K562 (cell line): ENCODE measurements around the gene SNRNP70.

Experiments
- MAZ ChIP-seq, 2 experiments: fragments of 450-650 bp in 1 of 2; sonication (generic) in 1 of 2; formaldehyde crosslinking; IDR thresholded peaks in 1 of 2; conservative IDR thresholded peaks in 1 of 2; 2 replicates each; pipeline versions ENCODE4 v1.4.0 to v1.5.0; 2020; ENCODE audit warnings: mild to moderate bottlenecking in 1 of 2, missing genetic modification reagents in 1 of 2
- TF ChIP-seq, protein P1 (sequence below), 3 experiments: IDR thresholded peaks in 2 of 3; conservative IDR thresholded peaks in 1 of 3; 2 replicates each; pipeline ENCODE4 v1.5.1; 2011 to 2012; ENCODE audit warnings: low read length in 3 of 3, mild to moderate bottlenecking in 3 of 3, control low read depth in 2 of 3, improper control_type of control experiment in 1 of 3, inconsistent platforms in 1 of 3, low read depth in 1 of 3, mixed read lengths in 1 of 3, moderate library complexity in 1 of 3; ENCODE audit not compliant: insufficient read depth in 2 of 3

DNA sequence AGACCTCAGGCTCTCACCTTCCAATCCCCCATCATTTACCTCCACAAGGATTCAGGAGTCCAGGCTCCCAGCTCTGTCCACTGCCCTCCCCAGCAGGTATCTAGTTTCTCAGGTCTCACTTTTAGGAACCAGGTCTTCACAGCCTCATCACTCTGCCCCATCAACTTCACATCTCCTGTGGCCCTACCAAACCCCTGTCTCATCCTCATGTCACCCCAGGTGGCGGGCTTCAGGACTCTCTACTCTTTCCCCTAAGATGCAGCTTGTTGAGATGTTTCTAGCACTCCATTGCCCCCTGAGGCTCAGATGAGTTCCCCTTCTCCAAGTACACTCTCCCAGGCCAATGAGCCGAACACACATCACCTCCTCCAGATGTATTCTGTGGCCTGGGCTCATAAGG lies 35.6 kb downstream of the SNRNP70 start:
- TF ChIP-seq, protein P1, sequence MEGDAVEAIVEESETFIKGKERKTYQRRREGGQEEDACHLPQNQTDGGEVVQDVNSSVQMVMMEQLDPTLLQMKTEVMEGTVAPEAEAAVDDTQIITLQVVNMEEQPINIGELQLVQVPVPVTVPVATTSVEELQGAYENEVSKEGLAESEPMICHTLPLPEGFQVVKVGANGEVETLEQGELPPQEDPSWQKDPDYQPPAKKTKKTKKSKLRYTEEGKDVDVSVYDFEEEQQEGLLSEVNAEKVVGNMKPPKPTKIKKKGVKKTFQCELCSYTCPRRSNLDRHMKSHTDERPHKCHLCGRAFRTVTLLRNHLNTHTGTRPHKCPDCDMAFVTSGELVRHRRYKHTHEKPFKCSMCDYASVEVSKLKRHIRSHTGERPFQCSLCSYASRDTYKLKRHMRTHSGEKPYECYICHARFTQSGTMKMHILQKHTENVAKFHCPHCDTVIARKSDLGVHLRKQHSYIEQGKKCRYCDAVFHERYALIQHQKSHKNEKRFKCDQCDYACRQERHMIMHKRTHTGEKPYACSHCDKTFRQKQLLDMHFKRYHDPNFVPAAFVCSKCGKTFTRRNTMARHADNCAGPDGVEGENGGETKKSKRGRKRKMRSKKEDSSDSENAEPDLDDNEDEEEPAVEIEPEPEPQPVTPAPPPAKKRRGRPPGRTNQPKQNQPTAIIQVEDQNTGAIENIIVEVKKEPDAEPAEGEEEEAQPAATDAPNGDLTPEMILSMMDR (IDR thresholded peaks at IDR 0.05 in 2 of 3, conservative IDR thresholded peaks at IDR 0.05 in 1 of 3; ENCODE audit: insufficient read depth in 2 of 3, low read depth in 1 of 3, low read length in 3 of 3), result no peak
- no peak for TF ChIP-seq MAZ (CRISPR knock-in tag; conservative IDR thresholded peaks at IDR 0.05 in 1 of 2, IDR thresholded peaks at IDR 0.05 in 1 of 2)
